ENCODE measurements around the gene SUN5. TPM values are rescaled to one million over a fixed set of nuclear protein-coding genes. Genes with fewer than 3 reads are reported as not detected.

SUN5 gene
- total RNA-seq, 4 donors from 2014 or later, result not detected

GRCh38 chr20:32995802-32996201 is 8.4 kb downstream of the SUN5 start:
- Histone ChIP-seq H3K4me1 (no peaks in the 10 kb centered on the region), H3K27me3 (no peaks in the 10 kb centered on the region), H3K9me3 (no peaks in the 10 kb centered on the region), H3K4me3 (replicated peaks in 1 of 3) (no peak overlapping the region), H3K36me3 (no peaks in the 10 kb centered on the region), H3K27ac (no peak overlapping the region)
- DNase-seq, result no peak
- TF ChIP-seq CTCF (IDR thresholded peaks at IDR 0.05) (no peak), POLR2A (IDR thresholded peaks at IDR 0.05) (no peak)
- intact Hi-C loops (cut with DNase I), result no loop called here

- Histone ChIP-seq H3K4me3 (replicated peaks in 1 of 3) (no peak overlapping the region), H3K27me3 (no peaks in the 10 kb centered on the region), H3K36me3 (no peaks in the 10 kb centered on the region), H3K4me1 (no peaks in the 10 kb centered on the region), H3K27ac (no peak overlapping the region), H3K9me3 (no peaks in the 10 kb centered on the region)
- WGBS, 2 donors, result 86 to 89% methylated on average over 8 of the region's 8 CpGs
- TF ChIP-seq POLR2A (IDR thresholded peaks at IDR 0.05), result no peak
- TF ChIP-seq CTCF (IDR thresholded peaks at IDR 0.05), result no peak
- intact Hi-C loops (cut with DNase I), result no loop called here
- no peak for DNase-seq
Measured at GRCh38 chr20:32993496-32994050, 10.7 kb downstream of the SUN5 start.

- 77 to 84% methylated on average over 8 of the region's 8 CpGs for WGBS, 2 donors
- intact Hi-C loops (cut with DNase I), result no loop called here
- no peaks in the 10 kb centered on the region for H3K9me3 ChIP-seq
- no peak overlapping the region for H3K4me3 ChIP-seq (replicated peaks in 1 of 3)
- H3K27me3 ChIP-seq, result no peaks in the 10 kb centered on the region
- no peak overlapping the region for H3K27ac ChIP-seq
- no peaks in the 10 kb centered on the region for H3K4me1 ChIP-seq
- no peaks in the 10 kb centered on the region for H3K36me3 ChIP-seq
- no peak for DNase-seq
- TF ChIP-seq CTCF (IDR thresholded peaks at IDR 0.05) (no peak), POLR2A (IDR thresholded peaks at IDR 0.05) (no peak)
Measured at GRCh38 chr20:32991792-32992641, 12.2 kb downstream of the SUN5 start.

- intact Hi-C loops (cut with DNase I), result no loop called here
- no peak overlapping the region for H3K27ac ChIP-seq
- no peak for DNase-seq
- no peaks in the 10 kb centered on the region for H3K36me3 ChIP-seq
- H3K4me3 ChIP-seq (replicated peaks in 1 of 3), result no peak overlapping the region
- no peaks in the 10 kb centered on the region for H3K4me1 ChIP-seq
- no peaks in the 10 kb centered on the region for H3K27me3 ChIP-seq
- TF ChIP-seq POLR2A (IDR thresholded peaks at IDR 0.05) (no peak), CTCF (IDR thresholded peaks at IDR 0.05) (no peak)
- WGBS, 2 donors, result 60 to 64% methylated on average over 3 of the region's 3 CpGs
- no peaks in the 10 kb centered on the region for H3K9me3 ChIP-seq
Measured at GRCh38 chr20:32991383-32991782, 12.8 kb downstream of the SUN5 start.

- Histone ChIP-seq H3K36me3 (no peaks in the 10 kb centered on the region), H3K4me1 (no peaks in the 10 kb centered on the region), H3K9me3 (no peaks in the 10 kb centered on the region), H3K4me3 (replicated peaks in 1 of 3) (no peak overlapping the region), H3K27me3 (no peaks in the 10 kb centered on the region), H3K27ac (no peak overlapping the region)
- DNase-seq, result no peak
- TF ChIP-seq POLR2A (IDR thresholded peaks at IDR 0.05), result no peak
- TF ChIP-seq CTCF (IDR thresholded peaks at IDR 0.05), result no peak
- intact Hi-C loops (cut with DNase I), result no loop called here
- WGBS, 2 donors, result 75 to 76% methylated on average over 3 of the region's 3 CpGs
Measured at GRCh38 chr20:32990426-32990825, 13.8 kb downstream of the SUN5 start.
